ENCODE measurements around the gene RHEBL1. TPM values are rescaled to one million over a fixed set of nuclear protein-coding genes. Genes with fewer than 3 reads are reported as not detected.

The RHEBL1 gene
- total and polyA plus RNA-seq, 11 donors, result 0.19 to 2.0 (median 0.43) TPM; not detected in 5

GRCh38 chr12:49097381-49097780 lies 27.6 kb upstream of the RHEBL1 start:
- Histone ChIP-seq H3K27me3 (peaks cover 0 to 26% (median 13%) of the 10 kb centered on the region in 9 donors), H3K4me1 (peaks cover 3 to 29% (median 25%) of the 10 kb centered on the region in 12 donors), H3K36me3 (peaks cover 4 to 68% (median 63%) of the 10 kb centered on the region in 9 donors), H3K4me3 (no peak overlapping the region), H3K9me3 (no peaks in the 10 kb centered on the region), H3K27ac (no peak overlapping the region)
- no peak for ATAC-seq
- DNase-seq, result peak in 1 of 5 donors; percentile 24
- 74 to 94% (median 86%) methylated on average over 3 of the region's 3 CpGs for WGBS, 4 donors
- no peak for TF ChIP-seq CTCF (IDR thresholded peaks at IDR 0.05)
- intact Hi-C loops (cut with DNase I), result loop anchor here in 2 of 10 donors (5.0 kb wide), 1 partner anchor 35 kb away; the partner anchor contains the start of gene KMT2D (in 2 of the 2)

- intact Hi-C loops (cut with DNase I), result loop anchor here in 3 of 10 donors (2.0 to 5.0 kb wide), 2 partner anchors 33 to 34 kb away; partner anchors contain the start of gene KMT2D (in 2 of the 3)
- 78 to 90% (median 83%) methylated on average over 2 of the region's 2 CpGs for WGBS, 4 donors
- ATAC-seq (no peak), DNase-seq (peak in 1 of 5 donors; percentile 7)
- H3K27me3 ChIP-seq, result peaks cover 0 to 50% (median 24%) of the 10 kb centered on the region in 9 donors
- H3K4me3 ChIP-seq, result peak overlapping the region in 2 of 12 donors; percentile 31 to 45
- peaks cover 8 to 54% (median 45%) of the 10 kb centered on the region in 12 donors for H3K4me1 ChIP-seq
- no peaks in the 10 kb centered on the region for H3K9me3 ChIP-seq
- TF ChIP-seq CTCF (IDR thresholded peaks at IDR 0.05) (no peak), POLR2A (IDR thresholded peaks at IDR 0.05) (no peak)
- H3K27ac ChIP-seq, result no peak overlapping the region
- peaks cover 0 to 44% (median 39%) of the 10 kb centered on the region in 9 donors for H3K36me3 ChIP-seq
Observed at GRCh38 chr12:49094975-49095365, 25.2 kb upstream of the RHEBL1 start.

- intact Hi-C loops (cut with DNase I), result loop anchor here in 1 of 10 donors (2.0 kb wide), 1 partner anchor 34 kb away; no protein-coding TSS in a partner anchor
- H3K27me3 ChIP-seq, result peaks cover 0 to 56% (median 30%) of the 10 kb centered on the region in 9 donors
- H3K27ac ChIP-seq, result peak within 1 kb of the TSS in 3 of 12 donors; percentile 10 to 56 (median 27)
- peak in 3 of 4 donors; percentile 22 to 35 (median 34) for ATAC-seq
- 2 to 5% (median 3%) methylated on average over 28 to 49 of the region's 49 CpGs for WGBS, 4 donors
- peak within 1 kb of the TSS in 11 of 12 donors; percentile 2 to 52 (median 39) for H3K4me3 ChIP-seq
- TF ChIP-seq CTCF (IDR thresholded peaks at IDR 0.05) (no peak), POLR2A (IDR thresholded peaks at IDR 0.05) (no peak)
- H3K36me3 ChIP-seq, result peaks cover 0 to 38% (median 33%) of the 10 kb centered on the region in 9 donors
- H3K4me1 ChIP-seq, result peaks cover 10 to 60% (median 50%) of the 10 kb centered on the region in 12 donors
- H3K9me3 ChIP-seq, result no peaks in the 10 kb centered on the region
- DNase-seq, result peak; percentile 44 to 75 (median 52)
Observed at GRCh38 chr12:49094160-49094974, 24.6 kb upstream of the RHEBL1 start, which contains the start of gene DHH. DHH (minus strand) TSS chr12:49094801; CDS start chr12:49094512, 289 bp downstream.

GRCh38 chr12:49093792-49094159 lies 24.0 kb upstream of the RHEBL1 start:
- Histone ChIP-seq H3K4me1 (peaks cover 10 to 65% (median 50%) of the 10 kb centered on the region in 12 donors), H3K9me3 (no peaks in the 10 kb centered on the region), H3K4me3 (peak overlapping the region in 11 of 12 donors; percentile 2 to 52 (median 39)), H3K27me3 (peaks cover 0 to 62% (median 35%) of the 10 kb centered on the region in 9 donors), H3K36me3 (peaks cover 0 to 32% (median 27%) of the 10 kb centered on the region in 9 donors), H3K27ac (peak overlapping the region in 3 of 12 donors; percentile 10 to 56 (median 27))
- DNase-seq (peak in 4 of 5 donors; percentile 47 to 58 (median 52)), ATAC-seq (peak in 3 of 4 donors; percentile 5 to 54 (median 13))
- WGBS, 4 donors, result 4 to 11% (median 7%) methylated on average over 9 of the region's 9 CpGs
- intact Hi-C loops (cut with DNase I), result loop anchor here in 1 of 10 donors (2.0 kb wide), 1 partner anchor 35 kb away; no protein-coding TSS in a partner anchor
- TF ChIP-seq POLR2A (IDR thresholded peaks at IDR 0.05) (no peak), CTCF (IDR thresholded peaks at IDR 0.05) (no peak)

Data from heart left ventricle (tissue), 16 donors.